HL-60 (cell line): ENCODE data around the gene ITGB2.

ENCODE experiments used
- DNase-seq, 2 experiments: peaks; one replicate each; pipeline ENCODE4 v3.0.0-alpha.2; 2010 to 2020; ENCODE audit warnings: low read depth in 1 of 2, low spot score in 1 of 2
- H3K27ac ChIP-seq: fragments of 250-450 bp; sonication (Bioruptor Pico); replicated peaks from 2 replicates; pipeline ENCODE4 v1.5.1; 2020; ENCODE audit warnings: mild to moderate bottlenecking, moderate library complexity
- H3K27me3 ChIP-seq: fragments of 250-450 bp; sonication (Bioruptor Pico); 2 replicates; pipeline ENCODE4 v1.5.1; 2021; ENCODE audit warnings: mild to moderate bottlenecking, moderate library complexity; ENCODE audit not compliant: insufficient read depth, poor library complexity, severe bottlenecking
- H3K4me3 ChIP-seq: replicated peaks from 2 replicates; pipeline ENCODE4 v1.5.1; 2011; ENCODE audit warnings: mild to moderate bottlenecking, control low read depth, low read length; ENCODE audit not compliant: insufficient read depth
- CTCF ChIP-seq: IDR thresholded peaks from one replicate; pipeline ENCODE4 v1.5.1; 2011; ENCODE audit warnings: low read length, control low read depth, inconsistent platforms; ENCODE audit not compliant: insufficient read depth
- GABPA ChIP-seq: IDR thresholded peaks from 2 replicates; pipeline ENCODE4 v1.6.1; 2012; ENCODE audit warnings: low read depth
- POLR2AphosphoS5 ChIP-seq: IDR thresholded peaks from 2 replicates; pipeline ENCODE4 v1.6.1; 2012; ENCODE audit warnings: low read depth
- SPI1 ChIP-seq: IDR thresholded peaks from 2 replicates; pipeline ENCODE4 v1.6.1; 2012; ENCODE audit warnings: low read depth, mild to moderate bottlenecking, borderline replicate concordance
- TF ChIP-seq, protein P1 (sequence below): IDR thresholded peaks from 2 replicates; pipeline ENCODE4 v1.6.1; 2012; ENCODE audit warnings: low read depth; ENCODE audit not compliant: insufficient replicate concordance

The ITGB2 gene

DNA sequence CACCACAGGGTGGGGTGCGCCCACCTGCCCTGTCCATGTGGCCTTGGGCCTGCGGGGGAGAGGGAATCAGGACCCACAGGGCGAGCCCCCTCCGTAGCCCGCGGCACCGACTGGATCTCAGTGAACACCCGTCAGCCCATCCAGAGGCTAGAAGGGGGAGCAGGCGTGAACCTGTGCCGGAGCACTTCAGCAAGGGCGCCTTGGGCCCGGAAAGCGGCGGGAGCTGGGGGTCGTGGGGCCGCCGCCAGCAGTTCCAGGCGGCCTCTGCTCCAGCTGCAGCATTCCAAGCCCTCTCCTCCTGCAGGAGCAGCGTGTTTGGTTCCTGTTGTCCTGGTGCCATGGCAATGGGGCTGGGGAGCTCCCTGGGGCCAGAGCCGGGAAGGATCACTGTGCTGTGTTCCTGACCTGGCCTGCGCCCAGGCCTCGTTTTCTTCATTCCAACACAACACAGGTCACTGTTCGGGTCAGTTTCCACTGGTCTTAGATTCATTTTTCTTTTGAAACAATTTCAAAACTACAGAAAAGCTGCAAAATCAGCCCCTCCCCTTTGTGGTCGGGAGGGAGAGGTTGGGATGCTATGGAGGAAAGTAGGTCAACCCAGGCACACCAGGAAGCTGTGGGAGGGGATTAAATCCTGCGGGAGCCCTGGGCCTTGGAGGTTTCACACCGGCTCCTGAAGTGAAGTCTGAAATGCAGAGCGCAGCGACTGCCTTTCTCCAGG is 37.9 kb upstream of the ITGB2 start:
- Histone ChIP-seq H3K4me3 (no peak overlapping the region), H3K27me3 (no peaks in the 10 kb centered on the region), H3K27ac (no peak overlapping the region)
- no peak for DNase-seq
- TF ChIP-seq SPI1 (no peak), POLR2AphosphoS5 (no peak)
- TF ChIP-seq, protein P1, sequence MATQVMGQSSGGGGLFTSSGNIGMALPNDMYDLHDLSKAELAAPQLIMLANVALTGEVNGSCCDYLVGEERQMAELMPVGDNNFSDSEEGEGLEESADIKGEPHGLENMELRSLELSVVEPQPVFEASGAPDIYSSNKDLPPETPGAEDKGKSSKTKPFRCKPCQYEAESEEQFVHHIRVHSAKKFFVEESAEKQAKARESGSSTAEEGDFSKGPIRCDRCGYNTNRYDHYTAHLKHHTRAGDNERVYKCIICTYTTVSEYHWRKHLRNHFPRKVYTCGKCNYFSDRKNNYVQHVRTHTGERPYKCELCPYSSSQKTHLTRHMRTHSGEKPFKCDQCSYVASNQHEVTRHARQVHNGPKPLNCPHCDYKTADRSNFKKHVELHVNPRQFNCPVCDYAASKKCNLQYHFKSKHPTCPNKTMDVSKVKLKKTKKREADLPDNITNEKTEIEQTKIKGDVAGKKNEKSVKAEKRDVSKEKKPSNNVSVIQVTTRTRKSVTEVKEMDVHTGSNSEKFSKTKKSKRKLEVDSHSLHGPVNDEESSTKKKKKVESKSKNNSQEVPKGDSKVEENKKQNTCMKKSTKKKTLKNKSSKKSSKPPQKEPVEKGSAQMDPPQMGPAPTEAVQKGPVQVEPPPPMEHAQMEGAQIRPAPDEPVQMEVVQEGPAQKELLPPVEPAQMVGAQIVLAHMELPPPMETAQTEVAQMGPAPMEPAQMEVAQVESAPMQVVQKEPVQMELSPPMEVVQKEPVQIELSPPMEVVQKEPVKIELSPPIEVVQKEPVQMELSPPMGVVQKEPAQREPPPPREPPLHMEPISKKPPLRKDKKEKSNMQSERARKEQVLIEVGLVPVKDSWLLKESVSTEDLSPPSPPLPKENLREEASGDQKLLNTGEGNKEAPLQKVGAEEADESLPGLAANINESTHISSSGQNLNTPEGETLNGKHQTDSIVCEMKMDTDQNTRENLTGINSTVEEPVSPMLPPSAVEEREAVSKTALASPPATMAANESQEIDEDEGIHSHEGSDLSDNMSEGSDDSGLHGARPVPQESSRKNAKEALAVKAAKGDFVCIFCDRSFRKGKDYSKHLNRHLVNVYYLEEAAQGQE = no peak

- Histone ChIP-seq H3K27ac (no peak overlapping the region), H3K4me3 (no peak overlapping the region), H3K27me3 (no peaks in the 10 kb centered on the region)
- TF ChIP-seq CTCF (no peak), SPI1 (no peak), GABPA (no peak), POLR2AphosphoS5 (no peak)
- TF ChIP-seq, protein P1 = no peak
- DNase-seq = no peak
These were observed 37.3 kb upstream of the ITGB2 start for GRCh38 chr21:44957901-44958451.

GRCh38 chr21:44957047-44957831 is 36.5 kb upstream of the ITGB2 start:
- no peak overlapping the region for H3K27ac ChIP-seq
- DNase-seq = no peak
- H3K4me3 ChIP-seq = no peak overlapping the region
- H3K27me3 ChIP-seq = no peaks in the 10 kb centered on the region
- TF ChIP-seq GABPA (no peak), SPI1 (no peak), POLR2AphosphoS5 (no peak), CTCF (no peak)
- TF ChIP-seq, protein P1 = no peak
